GM10847 (cell line): ENCODE data around the gene ADCY1.

Source experiments
- POLR2A ChIP-seq: IDR thresholded peaks from 2 replicates; pipeline ENCODE4 v1.6.1; 2011; ENCODE audit not compliant: insufficient read length; ENCODE audit errors: extremely low read depth

ADCY1 gene

DNA sequence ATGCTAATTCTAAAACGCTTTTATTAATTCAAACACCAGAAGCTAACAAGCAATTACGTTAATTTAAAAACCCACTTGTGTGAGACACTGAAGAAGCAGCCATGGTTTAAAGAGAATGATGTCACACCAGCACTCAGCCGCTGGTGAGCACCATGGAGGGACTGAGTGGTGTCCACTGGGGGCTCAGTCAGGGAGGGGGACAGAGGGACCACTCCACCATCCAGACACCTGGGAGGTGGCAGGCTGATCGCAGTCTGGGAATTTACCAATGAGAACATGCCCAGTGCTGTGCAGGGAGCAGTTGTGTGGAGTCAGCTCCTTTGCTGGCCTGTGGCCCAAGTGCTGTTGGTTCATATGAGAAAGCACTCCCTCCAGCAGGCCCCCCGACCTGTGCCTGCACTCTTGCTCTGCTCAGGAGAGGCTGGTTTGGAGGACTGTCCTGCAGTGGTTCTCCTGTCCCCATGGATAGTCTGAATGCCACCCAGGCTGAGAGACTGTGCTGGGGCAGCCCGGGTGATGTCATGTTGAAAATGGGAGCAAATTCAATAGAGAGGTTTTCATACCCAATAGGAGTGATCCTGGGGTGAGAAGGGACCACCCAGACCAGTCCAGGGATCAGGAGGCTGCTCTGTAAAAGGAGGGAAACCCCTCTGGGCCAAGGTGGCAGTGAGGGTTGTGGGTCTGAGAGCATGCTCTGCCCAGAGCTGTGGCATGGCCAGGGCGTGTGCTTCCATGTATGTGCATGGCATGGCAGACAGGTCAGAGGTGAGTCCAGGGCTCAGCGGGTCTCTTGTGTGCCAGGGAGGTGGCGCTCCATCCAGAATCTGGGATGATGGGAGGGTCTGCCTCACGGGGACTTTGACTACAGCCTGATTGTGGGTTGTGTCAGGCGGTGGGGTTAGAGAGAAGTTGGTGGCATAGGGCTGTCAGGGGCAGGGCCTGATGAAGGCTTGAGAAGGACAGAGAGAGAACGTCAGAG is 12.7 kb downstream of the ADCY1 start:
- no peak for TF ChIP-seq POLR2A

DNA sequence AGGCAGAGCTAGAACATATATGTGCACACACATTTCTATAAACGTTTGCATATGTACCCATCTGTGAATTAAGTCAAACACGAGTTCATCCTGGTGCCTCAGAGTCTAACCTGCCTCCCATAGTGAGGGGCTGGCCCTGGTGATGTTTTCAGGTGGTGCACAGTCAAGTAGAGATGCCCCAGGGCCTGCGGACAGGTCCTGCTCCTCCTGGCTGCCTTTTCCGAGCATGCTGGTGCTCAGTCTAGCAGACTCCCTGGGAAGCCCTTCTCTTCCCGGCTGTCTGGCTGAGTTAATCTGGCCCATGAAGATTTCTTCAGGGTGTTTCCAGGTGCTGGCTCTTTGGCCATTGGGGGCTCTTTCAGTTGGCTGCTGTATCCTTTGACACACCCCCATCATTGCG is 14.3 kb downstream of the ADCY1 start:
- TF ChIP-seq POLR2A, result no peak

DNA sequence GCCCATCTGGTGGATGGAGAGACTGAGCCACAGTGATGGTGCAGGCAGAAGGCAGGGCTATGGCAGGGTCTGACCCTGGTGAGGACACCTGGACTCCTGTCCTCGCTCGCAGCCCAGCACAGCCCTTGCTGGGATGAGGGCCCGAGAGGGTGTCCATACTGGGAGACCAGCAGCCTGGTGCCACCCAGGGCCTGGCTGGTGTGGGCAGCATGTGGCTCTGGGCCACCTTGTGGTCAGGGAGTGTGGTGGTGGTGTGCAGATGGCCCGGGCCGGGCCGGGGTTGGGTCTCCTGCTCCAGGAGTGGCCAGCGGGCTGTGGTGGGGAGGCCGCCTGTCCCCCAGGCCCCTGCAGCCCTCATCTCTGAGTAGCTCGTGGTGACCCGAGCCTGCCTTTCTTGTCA is 14.9 kb downstream of the ADCY1 start:
- TF ChIP-seq POLR2A, result no peak

DNA sequence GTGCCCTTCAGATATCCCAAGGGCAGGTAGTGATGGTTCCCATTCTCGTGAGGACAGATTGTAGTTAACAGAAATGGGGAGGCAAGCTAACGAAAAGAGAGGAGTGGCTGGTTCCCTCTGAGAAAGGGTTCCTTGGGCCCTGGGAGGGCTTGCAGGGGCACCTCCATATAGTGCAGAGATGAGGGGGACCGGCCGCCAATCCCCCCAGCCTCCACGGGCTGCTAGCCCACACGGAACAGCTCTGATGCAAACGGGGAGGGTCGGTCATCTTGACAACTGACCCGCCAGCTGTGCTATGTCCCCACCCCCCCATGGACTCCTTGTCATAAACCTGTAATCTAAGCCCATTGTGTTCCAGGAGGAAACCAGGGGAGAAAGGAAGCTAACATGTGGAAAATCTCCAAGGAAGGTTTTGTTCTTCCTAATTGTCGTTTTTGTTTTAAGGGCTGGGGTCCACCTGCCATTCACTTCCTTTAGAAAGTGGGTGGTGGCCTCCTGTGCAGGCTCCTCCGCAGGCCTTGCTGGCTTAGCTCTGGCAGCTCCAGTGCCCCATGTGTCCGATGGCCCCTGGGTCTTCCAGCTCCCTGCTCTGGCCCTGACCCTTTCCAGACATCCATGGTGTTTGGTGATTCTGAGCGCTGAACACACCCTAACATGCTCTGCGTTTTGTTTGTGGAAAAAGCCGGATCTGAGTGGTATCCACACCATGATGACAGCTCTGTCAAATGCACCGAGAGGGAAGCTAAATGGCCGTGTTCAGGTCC is 15.9 kb downstream of the ADCY1 start:
- TF ChIP-seq POLR2A, result no peak

DNA sequence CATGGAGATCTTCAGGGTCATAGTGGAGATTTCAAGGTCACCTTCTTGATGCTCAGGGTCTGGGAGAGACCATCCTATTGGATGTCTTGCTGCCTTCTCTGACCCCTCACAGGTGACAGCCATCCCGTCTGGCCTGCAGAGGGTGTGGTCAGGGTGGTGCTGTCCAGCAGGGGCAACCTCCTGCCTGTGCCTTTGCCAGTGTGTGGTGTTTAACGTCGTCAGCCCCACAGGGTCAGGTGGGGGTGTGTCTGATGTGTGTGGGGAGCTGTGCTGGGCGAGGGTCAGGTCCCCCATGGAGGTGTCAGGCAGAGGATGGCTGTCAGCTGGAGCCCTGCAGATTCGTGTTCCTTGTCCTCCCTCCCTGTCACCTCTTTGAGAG is 16.5 kb downstream of the ADCY1 start:
- TF ChIP-seq POLR2A, result no peak

DNA sequence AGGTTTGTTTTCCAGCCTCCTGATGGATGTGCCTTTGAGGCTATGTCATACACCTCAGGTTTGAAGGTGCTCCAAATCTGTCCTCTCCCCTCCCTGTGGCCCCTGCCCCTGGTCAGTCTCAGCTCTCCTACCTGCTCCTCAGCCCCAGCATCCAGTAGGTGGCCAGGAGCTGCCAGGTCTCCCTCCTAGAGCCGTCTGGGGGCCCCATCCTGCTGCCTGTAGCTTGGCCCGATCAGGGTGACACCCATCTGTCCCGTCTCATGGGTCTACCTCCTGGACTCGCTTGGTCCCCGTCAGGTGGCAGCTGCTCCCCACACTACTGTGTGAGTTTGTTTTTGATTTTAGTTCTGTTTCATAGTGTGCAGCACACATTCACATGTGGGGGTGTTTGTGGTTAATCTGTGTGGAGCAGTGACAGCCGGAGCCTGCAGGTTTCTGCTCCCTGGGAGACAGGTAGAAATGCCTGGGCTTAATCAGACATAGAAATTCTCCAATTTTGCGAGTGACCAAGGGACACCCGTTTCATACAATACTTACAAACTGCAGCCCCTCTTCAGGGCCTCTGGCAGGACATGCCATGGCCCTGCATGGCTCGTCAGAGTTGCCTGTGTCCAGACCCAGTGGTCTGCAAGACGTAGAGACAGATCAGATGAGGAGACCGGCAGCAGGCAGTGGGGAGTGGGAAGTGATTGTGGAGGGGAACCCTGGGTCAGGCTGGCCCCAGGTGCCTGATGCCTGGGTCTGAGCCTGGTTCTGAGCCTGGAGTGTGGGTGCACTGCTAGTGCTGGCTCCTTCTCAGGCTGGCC is 17.1 kb downstream of the ADCY1 start:
- TF ChIP-seq POLR2A, result no peak

DNA sequence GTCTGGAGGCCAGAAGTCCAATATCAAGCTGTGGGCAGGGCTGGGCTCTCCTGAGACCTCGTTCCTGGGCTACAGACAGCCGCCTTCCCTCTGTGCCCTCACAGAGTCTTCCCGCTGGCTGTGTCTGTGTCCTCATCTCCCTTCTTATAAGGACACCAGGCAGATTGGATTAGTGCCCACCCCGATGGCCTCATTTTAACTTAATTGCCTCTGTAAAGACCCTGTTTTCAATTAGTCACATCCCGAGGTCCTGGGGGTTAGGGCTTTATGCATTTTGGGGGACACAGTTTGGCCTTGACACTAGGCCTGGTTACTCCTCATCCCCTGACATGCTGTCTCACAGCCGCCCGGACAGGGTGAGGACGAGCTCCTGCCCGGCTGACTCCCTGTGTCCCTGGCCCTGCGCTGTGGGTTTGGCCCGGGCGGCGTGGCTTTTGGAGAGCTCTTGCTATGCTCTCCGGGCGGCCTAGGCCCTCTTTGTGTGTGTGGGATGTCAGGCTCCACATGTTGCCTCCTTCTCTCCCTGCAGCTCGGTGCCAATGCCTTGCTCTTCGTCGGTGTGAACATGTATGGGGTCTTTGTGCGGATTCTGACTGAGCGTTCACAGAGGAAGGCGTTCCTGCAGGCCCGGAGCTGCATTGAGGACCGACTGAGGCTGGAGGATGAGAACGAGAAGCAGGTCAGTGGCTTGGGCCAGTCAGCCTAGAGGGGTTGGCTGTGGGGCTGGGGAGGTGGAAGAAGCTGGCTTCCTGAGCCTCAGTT is 18.2 kb downstream of the ADCY1 start:
- no peak for TF ChIP-seq POLR2A

DNA sequence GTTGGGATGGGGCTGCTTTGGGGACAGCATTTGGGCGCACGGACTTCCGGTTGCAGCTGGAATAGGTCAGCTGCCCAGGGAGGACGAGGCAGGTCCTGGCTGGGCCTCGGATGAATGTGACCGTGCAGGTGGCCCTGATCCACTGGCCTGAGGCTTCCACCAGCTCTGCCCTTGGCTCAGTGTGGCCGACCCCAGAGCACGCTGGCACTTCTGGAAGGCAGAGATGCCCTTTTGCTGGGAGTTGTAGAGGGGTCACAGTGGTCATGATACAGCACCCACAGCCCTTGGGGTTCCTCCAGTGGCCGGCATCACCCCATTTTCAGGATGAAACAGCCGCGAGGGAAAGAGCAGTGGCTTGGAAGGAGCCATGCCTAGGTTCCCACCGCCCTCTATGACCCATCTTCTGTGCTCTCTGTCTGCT is 19.0 kb downstream of the ADCY1 start:
- TF ChIP-seq POLR2A, result no peak

DNA sequence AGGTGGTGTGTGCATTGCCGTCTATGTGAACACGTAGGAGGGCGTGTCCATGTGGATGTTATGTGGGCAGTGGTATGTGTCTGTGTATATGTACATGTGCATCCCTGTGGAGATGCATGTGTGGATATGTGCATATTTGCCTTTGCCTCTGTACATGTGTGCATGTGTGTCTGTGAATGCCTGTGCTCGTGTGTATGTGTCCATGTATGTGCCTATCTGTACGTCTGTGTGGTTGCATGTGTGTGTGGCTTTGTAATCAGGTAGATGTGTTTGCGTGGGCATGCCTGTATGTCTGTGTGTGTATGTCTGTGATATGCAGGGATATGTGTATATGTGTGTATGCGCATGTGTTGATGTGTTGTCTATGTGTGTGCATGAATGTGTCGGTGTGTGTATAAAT is 19.7 kb downstream of the ADCY1 start:
- no peak for TF ChIP-seq POLR2A

DNA sequence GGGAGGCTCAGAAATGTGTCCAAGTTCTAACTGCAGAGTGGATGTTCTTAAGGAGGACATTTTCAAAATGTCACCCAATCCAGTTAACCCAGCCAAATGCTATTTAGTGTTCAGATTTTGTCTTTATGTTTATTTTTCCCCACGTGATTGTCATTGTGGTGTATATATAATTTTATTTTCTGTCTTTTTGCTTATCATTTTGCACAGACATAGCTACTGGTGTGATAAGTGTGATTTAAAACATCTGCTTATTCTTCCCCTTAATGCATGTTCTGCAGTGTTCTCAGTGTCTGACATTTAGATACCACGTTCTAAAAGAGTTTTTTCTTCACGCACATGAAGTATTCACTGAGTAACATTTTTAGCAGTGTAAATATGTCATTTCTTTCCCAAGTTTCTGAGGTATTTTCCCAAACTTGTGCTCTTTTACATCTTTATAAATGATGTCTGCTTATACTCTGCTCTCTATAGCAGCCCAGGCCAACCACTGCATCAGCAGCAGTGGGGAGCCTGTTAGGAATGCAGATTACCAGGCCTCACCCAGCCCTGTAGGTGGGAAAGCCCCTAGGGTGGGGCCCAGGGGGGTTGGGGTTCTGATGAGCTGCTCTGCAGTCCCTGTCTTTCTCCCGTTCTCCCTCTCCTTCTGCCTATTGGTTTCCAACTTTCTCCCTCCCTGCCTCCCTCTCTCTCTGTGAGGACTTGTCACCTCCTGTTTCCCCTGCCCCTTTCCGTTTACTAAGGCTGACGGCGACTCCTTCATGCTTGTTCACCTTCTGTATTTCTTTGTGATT is 20.8 kb downstream of the ADCY1 start:
- no peak for TF ChIP-seq POLR2A

DNA sequence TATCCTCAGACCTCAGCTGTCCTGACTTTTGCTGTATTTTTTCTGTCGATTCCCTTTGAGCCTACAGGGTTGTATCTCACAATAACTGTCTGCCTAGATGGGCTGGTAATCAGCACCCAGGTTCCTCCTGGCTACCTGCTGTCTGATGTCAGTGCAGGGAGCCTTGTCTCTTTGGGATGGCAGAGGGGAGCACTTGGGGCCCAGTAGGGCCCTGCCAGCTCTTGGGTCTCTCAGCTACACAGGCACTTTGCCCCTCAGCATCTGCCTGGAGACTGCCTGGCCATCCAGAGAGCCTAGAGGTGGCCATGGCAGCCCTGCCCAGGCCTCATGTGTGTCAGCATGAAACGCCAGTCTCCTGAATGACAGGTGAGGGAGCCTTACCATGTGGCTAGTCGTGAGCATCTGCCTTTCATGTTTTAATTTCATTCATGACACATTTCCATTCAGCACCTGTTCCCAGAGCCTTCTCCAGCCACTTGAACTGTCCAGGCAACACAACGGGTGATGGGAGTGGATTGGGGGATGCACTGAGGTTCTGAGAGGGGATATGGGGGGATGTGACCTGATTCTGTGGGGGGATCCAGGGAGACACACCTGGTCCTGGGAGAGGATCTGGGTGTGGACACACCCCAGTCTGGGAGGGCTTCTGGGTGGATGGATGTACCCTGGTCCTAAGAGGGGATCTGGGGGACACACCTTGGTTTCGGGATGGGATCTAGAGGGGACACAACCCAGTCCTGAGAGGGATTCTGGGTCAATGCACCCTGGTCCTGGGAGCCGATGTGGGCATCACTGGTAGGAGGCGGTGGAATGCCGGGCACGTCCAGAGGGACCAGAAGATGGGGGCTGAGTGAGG is 21.9 kb downstream of the ADCY1 start:
- TF ChIP-seq POLR2A, result no peak

DNA sequence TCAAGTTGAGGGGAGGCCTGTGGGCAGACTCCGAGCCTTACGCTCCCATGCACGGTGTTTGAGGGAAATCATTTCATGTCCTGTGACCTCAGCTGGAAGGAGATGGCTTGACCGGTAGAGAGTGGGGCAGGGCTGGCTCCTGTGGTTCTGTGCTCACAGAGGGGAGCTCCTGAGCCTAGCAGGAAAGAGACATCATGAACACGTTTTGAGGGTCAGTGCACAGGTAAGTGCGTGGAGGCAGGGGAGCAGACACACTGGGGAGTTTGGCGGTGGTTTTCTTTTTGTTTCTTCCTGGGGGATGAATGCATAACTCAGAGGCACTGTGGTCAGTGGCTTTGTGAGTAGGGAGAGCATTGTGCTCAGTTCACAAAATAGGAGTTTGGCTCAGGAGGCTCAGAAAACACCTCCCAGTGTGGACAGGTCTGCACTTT is 22.5 kb downstream of the ADCY1 start:
- TF ChIP-seq POLR2A, result no peak
